HG03571 (cell line): ENCODE results near the gene ADGRG1.

ENCODE experiments used
- ATAC-seq: cut with Tn5 transposase; IDR thresholded peaks from one replicate; pipeline ENCODE4 v1.9.1; 2021; ENCODE audit not compliant: unreplicated experiment

The ADGRG1 gene

DNA sequence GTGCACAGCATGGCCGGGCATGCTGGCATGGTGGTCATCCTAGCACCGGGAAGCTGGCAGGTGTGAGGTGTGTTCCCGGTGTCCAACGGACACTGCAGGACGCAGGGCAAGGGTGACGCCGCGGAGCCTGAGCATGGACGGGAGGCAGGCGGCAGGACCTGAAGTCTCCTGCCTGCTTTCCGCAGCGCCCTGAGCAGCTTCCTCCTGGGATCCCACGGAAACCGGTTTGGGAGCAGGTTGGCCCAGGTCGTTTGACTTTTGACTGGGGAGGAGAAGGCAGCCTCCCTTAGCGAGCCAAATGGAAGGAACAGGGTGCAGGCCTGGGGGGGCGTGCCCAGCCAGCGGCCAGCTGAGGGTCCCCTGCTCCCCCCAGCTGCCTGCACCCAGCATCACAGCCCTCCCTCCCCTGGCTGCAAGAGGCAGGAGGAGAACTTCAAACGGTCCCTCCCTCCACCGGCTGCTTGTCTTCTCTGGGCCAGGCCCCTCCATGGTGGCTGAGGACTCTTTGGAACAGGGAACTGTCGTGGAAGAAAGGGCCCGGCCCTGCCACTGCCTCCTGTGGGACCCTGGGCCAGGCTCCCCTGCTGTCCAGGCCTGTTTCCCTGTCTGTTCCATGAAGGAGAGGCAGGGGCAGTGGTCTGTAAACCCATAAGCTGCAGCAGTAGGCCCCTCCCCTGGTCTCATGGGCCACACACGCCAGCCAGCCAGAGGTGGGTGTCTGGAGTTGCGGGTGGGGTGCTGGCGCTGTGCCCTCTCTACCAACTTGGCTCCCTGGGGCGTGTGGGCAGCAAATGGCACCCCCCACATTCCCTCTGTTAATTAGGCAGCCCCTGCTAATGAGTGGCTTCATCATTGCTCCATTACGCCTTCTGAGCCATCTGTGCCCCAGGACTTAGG, 7.8 kb upstream of the ADGRG1 start:
- ATAC-seq: no peak

DNA sequence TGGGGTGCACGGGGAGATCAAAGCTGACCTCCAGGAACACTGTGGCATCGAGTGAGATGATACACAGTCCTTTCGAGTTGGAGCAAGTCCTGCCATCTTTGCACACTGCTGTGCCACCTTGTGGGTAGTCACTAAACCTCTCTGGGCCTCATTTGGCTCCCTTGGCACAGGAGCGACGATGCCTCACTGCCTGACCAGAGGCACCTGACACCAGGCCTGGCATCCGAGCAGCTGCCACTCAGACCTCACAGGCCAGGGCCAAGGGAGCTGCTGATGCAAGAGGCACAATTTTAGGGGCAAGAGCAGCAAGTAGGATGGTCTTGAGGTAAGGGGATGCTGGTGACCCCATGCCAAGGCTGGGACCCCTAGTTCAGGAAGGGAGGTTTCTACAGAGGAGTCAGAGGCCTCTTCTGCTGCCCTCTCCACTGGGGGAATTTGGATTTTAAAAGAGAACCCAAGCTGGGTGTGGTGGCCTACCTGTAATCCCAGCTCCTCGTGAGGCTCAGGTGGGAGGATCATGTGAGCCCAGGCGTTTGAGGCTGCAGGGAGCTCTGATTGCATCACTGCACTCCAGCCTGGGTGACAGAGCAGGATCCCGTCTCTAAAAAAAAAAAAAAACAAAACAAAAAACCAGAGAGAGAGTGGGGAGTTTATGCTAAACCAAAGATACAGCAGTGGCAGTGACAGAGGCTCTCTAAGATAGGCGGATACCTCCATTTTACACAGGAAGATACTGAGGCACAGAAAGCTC, 6.7 kb upstream of the ADGRG1 start:
- ATAC-seq: no peak

DNA sequence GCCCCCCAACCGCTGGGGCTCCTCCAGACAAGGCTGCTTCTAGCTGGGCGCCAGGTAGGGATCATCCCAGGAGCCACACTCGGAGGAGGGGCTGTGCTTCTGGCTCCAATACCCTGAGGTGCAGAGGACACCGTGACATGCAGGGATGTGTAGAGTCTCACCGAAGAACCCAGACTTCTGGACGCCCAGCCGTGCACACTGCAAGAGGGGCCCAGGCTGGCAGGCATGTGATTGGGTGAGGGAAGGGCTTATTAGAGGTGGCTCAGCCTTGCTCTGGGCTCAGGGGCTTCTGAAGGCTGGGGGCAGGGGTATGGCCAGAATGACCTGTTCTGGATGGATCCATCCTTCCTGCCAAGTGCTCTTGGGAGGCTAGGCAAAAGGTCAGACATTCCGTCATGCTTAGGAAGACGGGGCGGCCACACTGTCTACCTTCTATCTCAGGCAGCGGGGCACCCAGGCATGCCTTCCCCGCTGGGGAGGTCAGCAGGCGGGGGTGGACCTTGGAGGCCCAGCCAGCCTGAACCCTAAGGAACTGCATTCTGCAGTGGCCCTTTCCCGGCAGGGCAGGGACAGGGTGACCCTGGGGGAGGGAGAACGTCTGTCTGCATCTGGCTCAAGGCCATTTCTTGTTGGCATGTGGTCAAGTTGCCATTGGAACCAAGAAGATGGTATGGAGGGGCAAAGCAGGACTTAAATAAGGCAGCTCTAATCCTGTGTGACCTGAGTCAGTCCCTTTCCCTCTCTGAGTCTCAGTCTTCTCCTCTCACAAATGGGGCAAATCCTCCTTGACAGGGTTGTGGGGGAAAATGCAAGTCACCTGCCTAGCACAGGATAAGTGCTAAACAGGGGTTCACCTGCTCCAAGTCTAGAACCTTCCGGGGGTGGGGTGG, 5.8 kb upstream of the ADGRG1 start:
- no peak for ATAC-seq

DNA sequence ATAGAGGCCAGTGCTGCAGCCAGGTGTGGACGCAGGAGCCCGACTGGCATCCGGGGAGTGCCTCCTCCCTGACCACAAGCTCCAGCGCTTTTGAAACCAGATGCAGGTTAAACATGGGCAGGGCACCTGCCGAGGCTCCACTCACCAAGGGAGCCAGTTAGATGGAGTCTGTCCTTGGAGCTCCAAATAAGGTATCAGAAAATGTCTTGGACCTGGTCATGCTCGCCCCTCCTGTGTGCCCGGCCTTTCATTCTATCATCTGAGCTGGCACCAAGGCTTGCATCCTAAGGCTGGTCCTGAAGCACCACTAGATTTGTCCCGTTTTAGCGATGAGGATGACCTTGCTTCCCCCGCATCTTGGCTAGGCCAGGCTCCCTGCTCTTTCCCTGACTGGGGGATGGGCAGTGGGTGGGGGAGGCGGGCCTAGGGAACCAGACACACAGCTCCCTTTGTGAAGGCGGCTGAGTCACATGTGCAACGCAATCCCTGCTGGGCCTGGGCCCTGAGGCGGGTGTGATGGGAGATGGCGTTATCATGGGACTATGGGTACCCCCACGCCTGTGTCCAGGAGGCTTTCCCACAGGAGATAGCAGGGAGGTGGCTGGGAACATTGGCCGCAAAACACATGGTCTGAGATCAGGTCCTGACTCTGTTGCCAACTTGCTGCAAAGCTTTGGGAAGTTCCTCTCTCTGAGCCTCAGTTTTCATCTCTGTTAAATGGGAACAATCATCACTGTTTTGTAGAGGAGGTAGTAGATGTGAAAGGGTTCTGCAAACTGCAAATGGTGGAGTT, 5.0 kb upstream of the ADGRG1 start:
- ATAC-seq: no peak

DNA sequence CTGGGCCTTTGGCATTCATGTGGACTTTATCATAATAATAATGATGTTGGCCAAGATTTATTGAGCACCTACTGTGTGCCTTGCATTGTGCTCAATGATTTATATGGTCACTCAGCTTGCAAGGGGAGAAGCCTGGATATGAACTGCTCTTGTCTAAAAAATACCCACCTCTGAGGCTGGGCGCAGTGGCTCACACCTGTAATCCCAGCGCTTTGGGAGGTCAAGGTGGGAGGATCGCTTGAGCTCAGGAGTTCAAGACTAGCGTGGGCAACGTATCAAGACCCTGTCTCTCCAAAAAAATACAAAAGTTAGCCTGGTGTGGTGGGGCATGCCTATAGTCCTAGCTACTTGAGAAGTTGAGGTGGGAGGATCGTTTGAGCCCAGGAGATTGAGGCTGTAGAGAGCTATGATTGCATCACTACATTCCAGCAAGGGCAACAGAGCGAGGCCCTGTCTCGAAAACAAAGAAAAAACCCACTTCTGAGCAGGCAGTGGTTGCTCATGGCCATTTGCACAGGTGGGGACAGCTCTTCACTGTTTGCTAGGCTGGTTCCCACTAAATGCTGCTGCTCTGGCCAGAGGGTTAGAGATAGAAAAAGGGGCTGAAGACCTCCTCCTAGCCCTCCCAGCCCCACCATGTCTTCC, 4.3 kb upstream of the ADGRG1 start:
- no peak for ATAC-seq

DNA sequence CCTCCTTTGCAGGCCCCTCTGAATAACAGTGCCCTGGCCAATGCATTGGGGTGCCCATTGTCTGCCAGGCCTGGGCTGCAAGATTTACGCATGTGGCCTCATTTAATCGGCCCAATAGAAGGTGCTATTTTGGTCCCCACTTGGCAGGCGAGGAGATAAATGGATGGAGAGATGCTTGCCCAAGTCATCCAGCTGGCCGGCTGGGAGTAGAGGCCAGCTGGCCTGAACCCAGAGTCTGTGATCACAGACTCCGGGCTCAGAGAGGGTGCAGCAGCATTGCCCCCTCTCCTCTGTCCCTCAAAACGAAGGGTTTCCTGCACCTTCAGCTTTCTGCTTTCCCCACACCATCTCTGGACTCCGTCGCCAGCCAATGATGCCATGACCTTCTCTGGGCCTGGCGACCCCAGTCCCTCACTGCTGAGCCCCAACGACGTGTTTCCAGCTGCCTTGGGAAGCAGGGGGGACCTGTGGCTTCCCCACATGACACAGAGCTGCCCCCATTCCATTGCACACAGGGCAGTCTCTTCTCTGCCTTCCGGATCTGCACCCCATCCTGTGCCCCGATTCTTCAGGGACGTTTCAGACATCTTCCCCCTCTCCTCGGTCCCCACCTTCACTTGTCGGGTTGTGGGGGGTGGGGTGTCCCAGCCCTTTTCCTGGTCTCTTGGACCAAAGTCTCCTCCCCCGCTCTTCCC, 3.5 kb upstream of the ADGRG1 start:
- no peak for ATAC-seq

DNA sequence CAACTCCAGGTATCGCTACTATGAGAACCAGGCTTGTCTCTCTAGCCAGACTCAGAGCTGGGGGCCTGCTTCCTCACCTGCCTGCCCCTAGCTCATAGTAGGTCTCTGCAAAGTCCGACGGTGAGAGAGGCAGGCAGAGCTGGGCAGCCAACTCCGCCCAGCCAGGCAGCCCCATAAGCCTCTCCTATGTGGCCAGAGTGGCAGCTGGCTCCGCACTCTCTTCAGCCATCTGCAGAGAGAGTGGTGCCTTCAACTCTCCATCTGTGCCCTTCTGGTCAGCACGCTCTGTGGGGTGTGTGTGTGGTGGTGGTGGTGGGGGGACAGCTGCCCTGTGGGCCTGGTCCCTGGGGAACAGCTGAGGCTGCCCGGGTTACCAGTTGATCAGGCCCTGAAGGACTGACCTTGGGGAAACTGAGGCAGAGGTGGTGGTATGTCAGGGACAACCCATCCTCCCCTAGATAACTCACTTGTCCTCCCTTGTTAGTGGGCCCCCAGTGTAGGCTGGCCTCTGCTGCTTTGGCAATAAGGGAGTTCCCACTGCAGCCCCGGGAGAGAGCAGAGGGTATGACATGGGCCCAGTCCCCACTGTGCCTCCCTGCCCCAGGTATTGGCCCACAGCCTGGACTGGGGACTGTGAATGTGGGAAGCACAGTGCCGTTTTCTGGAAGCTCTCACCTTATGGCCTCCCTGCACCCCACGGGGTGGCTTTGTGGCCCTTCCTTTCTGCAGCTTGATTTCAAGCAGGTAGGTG, 1.8 kb upstream of the ADGRG1 start:
- ATAC-seq: no peak

DNA sequence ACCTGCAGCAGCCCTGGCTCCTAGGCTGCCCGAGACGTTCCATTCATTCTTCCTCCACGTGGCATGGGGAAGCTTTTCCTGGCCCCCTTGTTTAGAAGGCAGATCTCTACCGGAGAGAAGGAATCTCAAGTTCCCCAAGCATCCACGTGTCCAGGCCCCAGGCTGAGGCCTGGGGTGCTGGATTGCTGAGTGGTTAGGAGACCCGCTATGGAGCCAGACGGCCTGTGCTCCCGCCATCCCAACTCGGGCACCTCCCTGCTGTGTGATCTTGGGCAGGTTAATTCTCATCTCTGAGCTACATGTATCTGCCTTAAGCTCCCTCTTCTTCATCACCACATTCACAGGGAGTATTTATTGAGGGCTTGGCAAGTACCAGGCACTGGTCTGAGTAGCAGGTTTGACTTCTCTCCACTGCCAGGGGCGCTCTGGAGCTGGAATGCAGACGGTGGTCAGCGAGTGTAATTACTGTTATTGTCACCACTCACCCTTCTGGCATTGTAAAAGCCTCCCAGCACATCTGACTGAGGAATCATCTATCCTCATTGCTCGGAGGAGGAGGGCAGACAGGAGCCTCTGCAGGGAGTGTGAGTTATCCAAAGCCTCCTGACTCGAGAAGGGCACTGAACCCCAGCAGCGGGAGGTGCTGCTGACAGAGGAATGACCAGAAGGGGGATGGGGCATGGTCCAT, 1.1 kb upstream of the ADGRG1 start:
- no peak for ATAC-seq

DNA sequence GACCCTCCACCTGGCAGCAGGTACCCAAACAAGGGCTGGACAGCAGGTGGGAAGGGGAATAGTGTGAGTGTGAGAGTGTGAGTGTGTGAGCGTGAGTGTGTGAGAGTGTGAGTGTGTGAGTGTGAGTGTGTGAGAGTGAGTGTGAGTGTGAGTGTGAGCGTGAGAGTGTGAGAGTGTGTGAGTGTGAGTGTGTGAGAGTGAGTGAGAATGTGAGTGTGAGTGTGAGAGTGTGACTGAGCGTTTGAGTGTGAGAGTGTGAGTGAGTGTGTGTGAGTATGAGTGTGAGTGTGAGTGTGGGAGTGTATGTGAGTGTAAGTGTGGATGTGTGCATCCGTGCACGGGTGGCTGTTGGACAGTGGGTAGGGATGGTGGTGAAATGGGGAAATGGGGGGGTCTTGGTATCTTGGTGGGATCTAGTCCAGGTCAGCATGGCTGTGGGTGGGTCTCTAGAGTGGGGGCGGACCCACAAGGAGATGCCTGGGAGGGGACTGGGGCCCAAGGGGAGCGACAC, 408 bp downstream of the ADGRG1 start:
- ATAC-seq: no peak

DNA sequence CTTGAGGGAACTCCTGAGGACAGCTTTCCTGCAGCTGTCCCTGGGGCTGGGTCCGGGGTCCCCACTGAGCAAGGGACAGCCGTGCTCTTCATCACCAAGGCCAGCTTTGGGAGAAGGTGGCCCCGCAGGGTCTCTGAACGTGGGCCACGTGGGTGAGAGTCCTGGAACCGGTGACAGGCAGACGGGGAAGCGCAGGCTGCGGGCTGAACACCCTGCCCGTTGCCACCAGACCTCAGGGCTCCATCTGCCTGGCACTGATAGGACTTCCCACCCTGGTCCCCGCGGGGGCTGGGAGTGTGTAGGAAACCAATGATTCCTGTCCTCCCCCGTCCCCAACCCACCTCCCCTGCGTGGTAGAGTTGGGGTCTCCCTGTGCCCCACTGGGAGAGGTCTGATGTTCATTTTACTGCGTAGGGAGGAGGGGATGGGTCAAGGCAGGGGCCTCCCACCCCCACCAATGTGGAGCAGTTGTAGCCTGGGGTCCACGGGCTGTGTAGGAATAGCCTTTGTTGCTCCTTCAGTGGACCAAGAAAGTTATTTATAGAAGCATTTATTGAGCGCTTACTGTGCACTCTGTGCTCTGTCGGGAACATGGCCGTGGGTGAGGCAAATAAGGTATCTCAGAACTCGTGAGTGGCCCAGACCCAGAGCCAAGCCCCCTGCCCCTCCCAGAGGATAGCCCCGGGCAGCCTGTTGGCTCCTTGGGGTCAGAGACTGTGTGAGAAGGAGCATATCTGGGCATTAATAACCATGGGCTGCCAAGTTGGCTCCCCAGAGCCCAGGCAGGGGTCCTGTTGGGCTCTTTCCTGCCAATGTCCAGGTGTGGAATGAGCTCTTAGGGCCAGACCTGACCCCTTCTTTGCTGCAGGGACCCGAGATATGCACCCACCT, 1.3 kb downstream of the ADGRG1 start:
- no peak for ATAC-seq

DNA sequence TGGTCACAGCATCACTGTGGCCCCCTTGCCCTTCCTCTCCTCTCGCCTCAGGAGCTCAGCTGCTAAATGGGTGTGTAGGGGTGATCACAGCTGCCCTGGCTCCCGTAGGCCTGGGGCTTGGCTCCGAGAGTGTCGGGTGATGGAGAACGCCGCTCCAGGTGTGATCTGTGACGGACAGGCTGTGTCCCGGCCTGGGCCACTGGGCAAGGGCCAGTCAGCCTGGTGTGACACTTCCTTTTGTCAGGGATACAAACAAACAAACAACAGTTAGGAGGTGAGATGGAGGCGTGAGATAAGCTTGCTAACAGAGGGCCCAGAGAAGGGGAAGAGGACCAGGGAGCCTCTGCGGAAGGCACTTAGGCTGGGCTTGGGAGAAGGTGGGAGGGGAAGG, 2.0 kb downstream of the ADGRG1 start:
- no peak for ATAC-seq

DNA sequence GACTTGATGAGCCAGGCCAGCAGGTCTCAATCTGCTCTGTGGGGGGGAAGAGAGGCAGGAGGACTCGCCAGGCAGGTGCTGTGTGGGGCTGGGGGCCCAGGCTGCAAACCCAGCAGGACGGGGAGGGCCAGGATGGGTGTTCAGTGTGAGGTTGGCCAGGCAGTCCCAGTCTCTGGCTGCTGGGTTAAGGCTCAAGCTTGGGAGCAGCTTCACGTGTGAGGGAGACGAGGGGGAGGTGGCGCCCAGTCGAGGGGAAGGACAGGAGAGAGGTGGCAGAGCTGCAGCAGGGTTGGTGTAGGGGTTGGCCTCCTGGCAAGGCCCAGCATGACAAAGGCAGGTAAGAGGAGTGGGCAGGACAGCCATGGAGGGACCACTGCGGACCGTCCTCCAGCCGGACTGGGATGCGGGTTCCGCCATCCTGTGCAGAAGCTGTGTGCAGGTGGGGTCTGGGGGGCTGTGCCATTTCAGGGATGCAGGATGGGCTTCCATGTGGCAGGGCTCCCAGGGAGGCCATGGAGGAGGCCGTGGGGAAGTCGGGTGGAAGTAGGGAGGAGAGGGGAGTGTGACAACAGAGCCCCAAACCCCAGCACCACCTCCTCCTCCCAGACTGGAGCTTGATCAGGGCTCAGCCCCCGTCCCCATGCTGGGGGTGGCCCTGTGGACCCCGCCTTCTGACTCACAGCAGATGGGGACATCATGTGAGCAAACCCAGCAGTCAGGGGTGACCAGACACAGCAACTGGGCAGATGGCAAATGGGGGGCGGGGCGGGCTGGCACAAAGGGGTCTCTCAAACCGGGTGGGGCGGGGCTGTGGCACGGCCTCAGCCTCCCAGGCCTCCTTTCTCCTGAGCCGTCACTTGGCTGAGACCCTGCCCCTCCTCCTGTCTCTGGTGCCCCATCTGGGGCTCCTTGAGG, 2.8 kb downstream of the ADGRG1 start:
- ATAC-seq: no peak

DNA sequence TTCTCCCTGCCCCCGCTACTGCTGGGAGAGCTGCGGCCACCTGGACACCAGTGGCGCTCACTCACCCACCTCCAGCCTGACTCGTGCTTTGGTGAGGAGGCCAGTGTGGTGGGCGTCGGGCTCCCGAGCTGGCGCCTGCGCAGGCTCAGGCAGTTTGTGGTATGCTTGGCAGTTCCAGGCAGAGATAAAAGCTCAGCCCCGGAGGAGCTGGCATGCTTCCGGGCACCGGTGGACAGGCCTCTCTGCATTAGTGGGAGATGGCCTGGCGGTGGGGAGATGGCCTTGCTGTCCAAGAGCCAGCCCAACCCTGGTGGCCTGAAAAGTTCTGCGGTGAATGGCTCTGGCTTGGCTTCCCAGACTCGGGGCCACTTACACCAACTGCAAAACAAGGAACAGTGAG, 4.1 kb downstream of the ADGRG1 start:
- ATAC-seq: no peak

DNA sequence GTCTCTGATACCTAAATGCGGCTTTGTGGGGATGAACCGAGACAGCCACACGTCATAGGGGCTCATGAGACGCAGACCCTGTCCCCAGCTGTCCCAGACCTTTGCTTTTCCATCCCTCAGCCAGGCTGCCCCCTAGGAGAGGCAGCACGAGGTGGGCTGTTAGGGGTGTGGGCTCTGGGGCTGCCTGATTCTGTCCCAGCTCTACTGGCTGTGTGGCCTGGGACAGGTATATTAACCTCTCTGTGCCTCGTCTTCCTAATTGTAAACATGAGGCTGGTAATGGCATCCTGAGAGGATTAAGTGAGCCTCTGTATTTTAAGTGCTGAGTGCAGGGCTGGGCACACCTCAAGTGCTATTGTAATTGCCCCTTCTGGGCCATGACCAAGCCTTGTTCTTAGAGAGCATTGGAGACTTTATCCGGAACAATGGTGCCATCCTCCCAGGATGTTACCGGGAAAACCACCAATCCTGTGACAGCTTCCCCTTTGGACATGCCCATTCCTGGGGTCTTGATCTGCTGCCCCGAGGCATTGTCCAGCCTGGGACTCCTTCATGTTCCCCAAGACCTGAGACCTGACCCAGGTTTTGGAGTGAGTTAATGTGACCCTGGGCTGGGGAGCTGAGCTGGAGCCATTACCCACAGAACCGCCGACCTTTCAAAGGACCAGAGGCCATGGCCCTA, 5.1 kb downstream of the ADGRG1 start:
- ATAC-seq: no peak

DNA sequence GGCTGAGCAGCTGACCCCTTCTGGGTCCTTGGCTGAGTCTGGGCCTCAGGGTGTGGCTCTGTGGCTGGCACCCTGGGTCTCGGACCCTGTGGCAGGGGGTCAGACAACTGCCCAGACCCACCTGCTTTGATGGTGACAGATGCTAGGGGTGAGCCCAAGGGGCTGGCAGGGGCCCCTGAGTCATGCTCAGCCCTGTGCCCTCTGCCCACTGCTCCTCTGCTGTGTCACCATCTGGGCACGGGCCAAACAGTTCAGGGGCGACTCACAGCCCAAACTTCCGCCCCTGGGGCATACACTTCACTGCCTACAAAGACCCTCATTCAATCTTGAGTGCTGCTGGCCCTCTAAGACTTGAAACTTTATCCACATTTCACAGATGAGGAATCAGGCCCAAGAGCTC, 5.7 kb downstream of the ADGRG1 start:
- ATAC-seq: no peak
